Naive thymus-derived CD4-positive, alpha-beta T cell (primary cell): ENCODE data around the gene HOXA9. TPM values are rescaled to one million over a fixed set of nuclear protein-coding genes. Genes with fewer than 3 reads are reported as not detected.
A peak's percentile ranks its signal among the peaks of the same experiment; 100 is the strongest.

ENCODE experiments used
- ATAC-seq: fragments of 150-1000 bp; cut with Tn5 transposase; 2 replicates; pipeline ENCODE4 v1.10.0; 2021; ENCODE audit warnings: mild to moderate bottlenecking, moderate library complexity
- CTCF ChIA-PET: fragments of 350-600 bp; sonication (Branson Sonifier 250); formaldehyde crosslinking; loops from one replicate; lab custom pipeline; 2021; ENCODE audit warnings: antibody characterized with exemption; lab: Charles Lee
- POLR2A ChIA-PET: fragments of 350-600 bp; sonication (Branson Sonifier 250); formaldehyde crosslinking; loops from one replicate; lab custom pipeline; 2021; ENCODE audit warnings: antibody characterized with exemption, inconsistent platforms; lab: Charles Lee
- DNase-seq, 9 donors: peaks; one replicate each; pipeline versions ENCODE4 v3.0.0 to v3.0.0-alpha.2; 2020 to 2022; ENCODE audit warnings: mixed read lengths in 1 of 9
- H3K27ac ChIP-seq: one replicate; pipeline ENCODE4 v1.7.0; 2013; ENCODE audit warnings: mild to moderate bottlenecking, low read depth, low read length, moderate library complexity
- H3K27me3 ChIP-seq, 2 donors: one replicate each; pipeline ENCODE4 v1.7.0; 2013; ENCODE audit warnings: low read length in 2 of 2, mild to moderate bottlenecking in 2 of 2, moderate library complexity in 2 of 2; ENCODE audit not compliant: control insufficient read depth in 2 of 2, insufficient read depth in 2 of 2
- H3K36me3 ChIP-seq, 3 experiments: 1 replicate in 2 of 3; 2 replicates in 1 of 3; pipeline ENCODE4 v1.7.0; 2013; ENCODE audit warnings: low read length in 3 of 3, mild to moderate bottlenecking in 3 of 3, moderate library complexity in 1 of 3; ENCODE audit not compliant: insufficient read depth in 3 of 3, control insufficient read depth in 2 of 3
- H3K4me1 ChIP-seq, 2 donors: one replicate each; pipeline ENCODE4 v1.7.0; 2013; ENCODE audit warnings: low read length in 2 of 2, mild to moderate bottlenecking in 2 of 2, moderate library complexity in 1 of 2; ENCODE audit not compliant: control insufficient read depth in 2 of 2, insufficient read depth in 2 of 2
- H3K4me3 ChIP-seq: 2 replicates; pipeline ENCODE4 v1.7.0; 2013; ENCODE audit warnings: mild to moderate bottlenecking, low read length
- H3K9me3 ChIP-seq, 3 experiments: 1 replicate in 2 of 3; 2 replicates in 1 of 3; pipeline ENCODE4 v1.7.0; 2013; ENCODE audit warnings: low read length in 3 of 3; ENCODE audit not compliant: control insufficient read depth in 2 of 3
- H3K27ac Mint-ChIP-seq, 9 donors: one replicate each; pipeline ENCODE4 v1.8.0; 2020 to 2022; ENCODE audit warnings: mixed read lengths in 9 of 9, mild to moderate bottlenecking in 8 of 9, moderate library complexity in 5 of 9, inconsistent platforms in 2 of 9
- H3K27me3 Mint-ChIP-seq, 5 donors: one replicate each; pipeline ENCODE4 v1.8.0; 2021 to 2022; ENCODE audit warnings: mixed read lengths in 5 of 5, mild to moderate bottlenecking in 1 of 5
- H3K36me3 Mint-ChIP-seq, 5 donors: one replicate each; pipeline ENCODE4 v1.8.0; 2020 to 2022; ENCODE audit warnings: mixed read lengths in 5 of 5, mild to moderate bottlenecking in 3 of 5, inconsistent platforms in 1 of 5
- H3K4me1 Mint-ChIP-seq, 7 donors: one replicate each; pipeline ENCODE4 v1.8.0; 2020 to 2022; ENCODE audit warnings: mixed read lengths in 7 of 7, mild to moderate bottlenecking in 3 of 7, inconsistent platforms in 1 of 7
- H3K4me3 Mint-ChIP-seq, 10 donors: one replicate each; pipeline ENCODE4 v1.8.0; 2020 to 2022; ENCODE audit warnings: mild to moderate bottlenecking in 10 of 10, mixed read lengths in 10 of 10, moderate library complexity in 6 of 10, inconsistent platforms in 2 of 10
- H3K9me3 Mint-ChIP-seq, 11 donors: one replicate each; pipeline ENCODE4 v1.8.0; 2020 to 2022; ENCODE audit warnings: mixed read lengths in 11 of 11, mild to moderate bottlenecking in 4 of 11, inconsistent platforms in 1 of 11, moderate library complexity in 1 of 11
- intact Hi-C, 2 donors: fragments of 100-400 bp; cut with micrococcal nuclease; formaldehyde crosslinking; loops; one replicate each; pipeline ENCODE4 v1.15.1; 2023
- polyA plus RNA-seq, 2 donors: library from polyadenylated mRNA; unstranded; fragments of 300-500 nt; fragmentation: Illumina TruSeq; gene quantifications; one replicate each; pipeline ENCODE4 v1.2.3, GENCODE V29; 2021
- total RNA-seq, 6 experiments: library from RNA in 5 of 6; stranded (reverse) in 5 of 6; gene quantifications; 1 replicate in 5 of 6; 2 replicates in 1 of 6; pipeline ENCODE4 v1.2.3 and lab custom pipeline; 2021 to 2026

HOXA9 gene
- total and polyA plus RNA-seq, 7 experiments from 2014 or later: 0.70 to 1.7 TPM; not detected in 5

DNA sequence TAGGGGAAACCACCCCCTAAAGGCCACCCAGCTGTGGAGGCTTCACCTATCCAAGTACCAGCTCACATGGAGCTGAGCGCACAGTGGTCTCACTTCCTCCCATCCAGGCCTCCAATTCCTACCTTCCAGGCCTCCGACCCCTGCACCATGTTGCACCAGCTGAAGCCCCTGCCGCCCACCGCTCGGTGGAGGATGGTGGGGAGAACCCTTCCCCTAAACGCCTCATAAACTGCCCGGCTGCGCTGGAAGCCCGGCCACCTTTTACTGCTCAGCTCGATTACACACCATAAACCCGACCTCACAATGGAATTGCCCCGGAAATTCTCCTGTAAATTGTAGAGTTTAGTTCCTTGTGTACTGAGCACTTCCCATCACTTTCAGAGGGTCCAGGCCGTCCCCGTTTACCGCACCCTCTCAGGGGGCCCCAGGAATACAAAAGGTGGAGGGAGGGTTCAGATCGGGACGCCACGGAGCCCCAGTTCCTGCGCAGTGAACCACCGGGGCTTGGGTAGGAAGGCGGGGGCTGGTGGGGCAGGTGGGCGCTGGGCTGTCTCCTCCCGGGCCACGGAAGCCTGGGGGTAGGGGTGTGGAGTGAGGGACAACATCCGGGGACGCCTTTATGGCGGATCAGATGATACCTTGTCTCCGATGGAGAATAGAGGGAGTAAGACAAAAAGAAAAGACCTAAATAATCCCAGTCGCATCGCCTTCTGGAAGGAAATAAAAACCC lies 7.5 kb downstream of the HOXA9 start:
- ChIA-PET CTCF (no interaction called here), POLR2A (interaction anchor here (0.9 to 1.3 kb wide), 3 partner anchors 10 to 31 kb away, joined by 3 to 4 read pairs (median 3); partner anchors contain the start of gene HOXA6)
- no peak overlapping the region for H3K4me3 ChIP-seq
- intact Hi-C loops: loop anchor here (1.0 to 5.0 kb wide), 5 partner anchors 10 to 1303 kb away; partner anchors contain the start of genes CBX3 (in 1 of the 2), HNRNPA2B1 (in 1 of the 2) and HOXA1 (in 1 of the 2)
- H3K27ac Mint-ChIP-seq: peak overlapping the region in 6 of 9 donors; percentile 20 to 81 (median 75)
- peak in 1 of 9 donors; percentile 21 for DNase-seq
- peaks cover 23 to 60% (median 49%) of the 10 kb centered on the region in 7 donors for H3K4me1 Mint-ChIP-seq
- no peak overlapping the region for H3K27ac ChIP-seq
- peaks cover 0 to 3% (median 0%) of the 10 kb centered on the region in 5 donors for H3K36me3 Mint-ChIP-seq
- H3K4me1 ChIP-seq: peaks cover 25 to 40% of the 10 kb centered on the region in 2 donors
- peaks cover 49 to 65% of the 10 kb centered on the region in 2 donors for H3K27me3 ChIP-seq
- peak overlapping the region in 9 of 10 donors; percentile 9 to 63 (median 25) for H3K4me3 Mint-ChIP-seq
- H3K9me3 Mint-ChIP-seq: peaks cover 0 to 7% (median 0%) of the 10 kb centered on the region in 11 donors
- no peaks in the 10 kb centered on the region for H3K9me3 ChIP-seq
- H3K27me3 Mint-ChIP-seq: peaks cover 68 to 91% (median 83%) of the 10 kb centered on the region in 5 donors
- no peaks in the 10 kb centered on the region for H3K36me3 ChIP-seq
- no peak for ATAC-seq

DNA sequence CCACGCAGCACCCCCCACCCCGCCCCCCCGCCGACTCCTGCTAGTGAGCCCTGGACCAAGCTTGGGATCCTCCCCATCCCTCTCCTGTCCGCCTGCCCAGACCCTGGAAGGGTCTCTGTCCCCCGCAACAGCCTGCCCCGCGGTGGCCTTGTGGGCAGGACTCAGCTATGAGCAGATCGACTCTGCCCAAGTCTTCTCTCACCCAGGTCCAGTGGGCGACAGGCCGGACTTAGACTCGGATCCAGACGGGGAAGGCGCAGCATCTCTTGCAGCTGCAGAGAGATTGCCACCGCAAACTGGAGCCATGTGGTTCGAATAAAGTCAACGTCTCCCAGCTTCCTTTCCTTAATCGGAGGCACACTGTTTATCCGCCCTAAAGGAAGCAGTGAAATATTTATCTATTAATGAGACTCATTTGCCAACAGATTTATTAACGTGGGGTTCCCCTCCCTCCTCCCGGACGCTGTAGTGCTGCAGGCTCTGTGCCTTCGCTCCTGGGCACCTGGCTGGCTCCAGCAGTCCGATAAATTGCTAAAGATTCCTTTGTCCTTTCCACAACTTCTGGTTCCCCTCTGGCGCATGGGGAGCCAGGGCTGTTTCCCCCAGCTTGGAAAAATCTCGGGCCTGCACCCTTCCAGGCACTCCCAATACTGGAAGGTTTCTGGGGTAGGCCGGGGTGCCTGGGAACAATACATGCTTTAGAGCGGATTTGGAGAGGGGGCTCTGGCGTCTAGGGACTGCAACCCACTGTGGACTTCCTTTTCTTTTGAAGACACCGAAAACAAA lies 8.2 kb downstream of the HOXA9 start:
- peaks cover 0 to 7% (median 0%) of the 10 kb centered on the region in 11 donors for H3K9me3 Mint-ChIP-seq
- intact Hi-C loops: loop anchor here in 1 of 2 donors (1.0 to 5.0 kb wide), 4 partner anchors 11 to 955 kb away; partner anchors contain the start of genes CBX3, HNRNPA2B1 and HOXA1
- CTCF ChIA-PET: no interaction called here

DNA sequence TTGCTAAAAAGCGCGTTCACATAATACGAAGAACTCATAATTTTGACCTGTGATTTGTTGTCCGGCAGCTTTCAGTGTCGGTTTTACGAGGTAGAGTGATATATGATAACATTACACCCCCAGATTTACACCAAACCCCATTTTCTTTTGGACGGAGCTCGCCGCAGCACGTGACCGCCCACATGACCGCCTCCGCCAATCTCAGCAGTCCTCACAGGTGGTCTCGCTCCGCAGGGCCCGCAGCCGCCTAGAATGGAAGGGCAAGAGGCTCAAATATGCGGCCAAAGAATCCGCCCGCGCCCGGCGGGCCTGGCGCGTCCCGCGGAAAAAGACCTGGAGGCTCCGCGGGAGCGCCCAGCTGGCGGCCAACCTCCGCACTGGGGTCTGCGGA lies 8.8 kb downstream of the HOXA9 start, which contains the start of gene HOXA7:
HOXA7 (minus strand) TSS at position 168 of the 391 bp plus-strand sequence; CDS start at position 38, 130 bp downstream.
- POLR2A ChIA-PET: interaction anchor here (0.9 to 1.3 kb wide), 2 partner anchors 16 to 32 kb away, joined by 3 read pairs; no protein-coding TSS in a partner anchor
- intact Hi-C loops: loop anchor here in 1 of 2 donors (2.0 to 5.0 kb wide), 3 partner anchors 16 to 954 kb away; partner anchors contain the start of genes CBX3, HNRNPA2B1 and HOXA1
- ATAC-seq: no peak
- no peak within 1 kb of the TSS for H3K4me3 ChIP-seq
- peaks cover 0 to 7% (median 0%) of the 10 kb centered on the region in 11 donors for H3K9me3 Mint-ChIP-seq
- H3K4me3 Mint-ChIP-seq: peak within 1 kb of the TSS; percentile 33 to 92 (median 70)
- no peak within 1 kb of the TSS for H3K27ac ChIP-seq
- H3K27ac Mint-ChIP-seq: peak within 1 kb of the TSS in 8 of 9 donors; percentile 43 to 87 (median 82)
- peaks cover 0 to 3% (median 0%) of the 10 kb centered on the region in 5 donors for H3K36me3 Mint-ChIP-seq
- H3K36me3 ChIP-seq: no peaks in the 10 kb centered on the region
- H3K27me3 Mint-ChIP-seq: peaks cover 67 to 91% (median 79%) of the 10 kb centered on the region in 5 donors
- no peak for DNase-seq
- CTCF ChIA-PET: no interaction called here
- peaks cover 34 to 51% of the 10 kb centered on the region in 2 donors for H3K4me1 ChIP-seq
- peaks cover 63 to 78% of the 10 kb centered on the region in 2 donors for H3K27me3 ChIP-seq
- peaks cover 27 to 72% (median 55%) of the 10 kb centered on the region in 7 donors for H3K4me1 Mint-ChIP-seq
- no peaks in the 10 kb centered on the region for H3K9me3 ChIP-seq

More for the DNA sequence above, 8.2 kb downstream of the HOXA9 start:
- no peak overlapping the region for H3K4me3 ChIP-seq
- no peaks in the 10 kb centered on the region for H3K36me3 ChIP-seq
- peaks cover 64 to 91% (median 76%) of the 10 kb centered on the region in 5 donors for H3K27me3 Mint-ChIP-seq
- H3K27ac Mint-ChIP-seq: peak overlapping the region in 8 of 9 donors; percentile 35 to 81 (median 62)
- peaks cover 29 to 45% of the 10 kb centered on the region in 2 donors for H3K4me1 ChIP-seq
- no peaks in the 10 kb centered on the region for H3K9me3 ChIP-seq
- H3K27ac ChIP-seq: no peak overlapping the region
- peaks cover 0 to 3% (median 0%) of the 10 kb centered on the region in 5 donors for H3K36me3 Mint-ChIP-seq
- peak in 1 of 9 donors; percentile 18 for DNase-seq
- peaks cover 23 to 66% (median 49%) of the 10 kb centered on the region in 7 donors for H3K4me1 Mint-ChIP-seq
- POLR2A ChIA-PET: interaction anchor here (0.9 to 1.3 kb wide), 4 partner anchors 9 to 31 kb away, joined by 3 to 4 read pairs (median 3); partner anchors contain the start of gene HOXA6
- H3K27me3 ChIP-seq: peaks cover 57 to 72% of the 10 kb centered on the region in 2 donors
- peak overlapping the region in 5 of 10 donors; percentile 9 to 63 (median 33) for H3K4me3 Mint-ChIP-seq
- no peak for ATAC-seq

GRCh38 chr7:27155816-27156507 lies 9.4 kb downstream of the HOXA9 start:
- DNase-seq: peak in 2 of 9 donors; percentile 27 to 38
- Mint-ChIP-seq H3K4me3 (peak overlapping the region; percentile 23 to 92 (median 70)), H3K27ac (peak overlapping the region in 6 of 9 donors; percentile 28 to 87 (median 85)), H3K27me3 (peaks cover 72 to 93% (median 85%) of the 10 kb centered on the region in 5 donors), H3K9me3 (peaks cover 0 to 7% (median 0%) of the 10 kb centered on the region in 11 donors), H3K4me1 (peaks cover 28 to 74% (median 58%) of the 10 kb centered on the region in 7 donors), H3K36me3 (peaks cover 0 to 3% (median 0%) of the 10 kb centered on the region in 5 donors)
- ATAC-seq: no peak
- intact Hi-C loops: loop anchor here in 1 of 2 donors (2.0 to 5.0 kb wide), 3 partner anchors 17 to 954 kb away; partner anchors contain the start of genes CBX3, HNRNPA2B1 and HOXA1
- H3K4me1 ChIP-seq: peaks cover 36 to 52% of the 10 kb centered on the region in 2 donors
- ChIA-PET POLR2A (interaction anchor here (0.9 to 1.3 kb wide), 2 partner anchors 17 to 32 kb away, joined by 3 read pairs; no protein-coding TSS in a partner anchor), CTCF (interaction anchor here (1.5 kb wide), 1 partner anchor 24 kb away, joined by 3 read pairs; no protein-coding TSS in a partner anchor)
- H3K27ac ChIP-seq: no peak overlapping the region
- no peak overlapping the region for H3K4me3 ChIP-seq
- no peaks in the 10 kb centered on the region for H3K36me3 ChIP-seq
- H3K9me3 ChIP-seq: no peaks in the 10 kb centered on the region
- peaks cover 66 to 83% of the 10 kb centered on the region in 2 donors for H3K27me3 ChIP-seq

DNA sequence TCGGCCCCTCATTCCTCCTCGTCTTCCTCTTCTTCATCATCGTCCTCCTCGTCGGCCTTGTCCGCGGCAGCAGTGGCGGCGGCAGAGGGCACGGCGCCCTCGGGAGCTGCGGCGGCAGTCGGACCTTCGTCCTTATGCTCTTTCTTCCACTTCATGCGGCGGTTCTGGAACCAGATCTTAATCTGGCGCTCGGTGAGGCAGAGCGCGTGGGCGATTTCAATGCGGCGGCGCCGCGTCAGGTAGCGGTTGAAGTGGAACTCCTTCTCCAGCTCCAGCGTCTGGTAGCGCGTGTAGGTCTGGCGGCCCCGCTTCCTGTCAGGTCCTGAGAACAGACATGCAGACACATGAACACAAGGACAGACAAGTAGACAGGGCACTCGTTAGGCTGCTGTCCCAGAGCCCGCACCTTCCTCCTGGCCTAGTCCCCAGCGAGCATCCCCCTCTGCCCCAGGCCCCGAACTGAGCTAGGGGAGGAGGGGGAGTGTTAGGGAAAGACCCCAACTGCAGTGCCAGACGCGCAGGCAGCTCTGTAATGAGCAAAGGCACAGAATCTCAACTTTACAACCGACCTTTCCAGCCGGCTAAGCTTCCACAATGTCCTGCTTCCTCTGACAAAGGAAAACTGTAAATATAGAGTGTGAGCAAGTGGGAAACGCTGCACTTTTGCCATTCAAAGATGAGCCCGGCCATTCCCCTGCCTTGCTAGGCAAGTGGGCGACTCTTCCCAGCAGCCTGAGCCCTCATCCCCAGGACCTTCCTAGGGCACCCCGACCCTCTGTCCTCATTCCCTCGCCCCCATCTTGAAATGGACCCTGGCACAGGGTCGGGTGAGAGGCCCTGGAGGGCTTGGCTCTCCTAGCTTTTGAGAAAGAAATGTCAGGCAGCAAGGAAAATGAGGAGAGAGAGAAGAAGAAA lies 10.2 kb downstream of the HOXA9 start:
- Histone ChIP-seq H3K27ac (no peak overlapping the region), H3K4me1 (peaks cover 42 to 55% of the 10 kb centered on the region in 2 donors), H3K9me3 (no peaks in the 10 kb centered on the region), H3K27me3 (peaks cover 70 to 90% of the 10 kb centered on the region in 2 donors), H3K36me3 (no peaks in the 10 kb centered on the region), H3K4me3 (no peak overlapping the region)
- DNase-seq: peak in 2 of 9 donors; percentile 28 to 34
- H3K27me3 Mint-ChIP-seq: peaks cover 78 to 96% (median 91%) of the 10 kb centered on the region in 5 donors
- intact Hi-C loops: loop anchor here (5.0 kb wide), 3 partner anchors 32 to 953 kb away; partner anchors contain the start of genes HOXA11 (in 2 of the 2), CBX3 (in 1 of the 2), HNRNPA2B1 (in 1 of the 2) and HOXA1 (in 1 of the 2)
- no peak for ATAC-seq
- CTCF ChIA-PET: interaction anchor here (1.5 kb wide), 1 partner anchor 25 kb away, joined by 3 read pairs; no protein-coding TSS in a partner anchor
- POLR2A ChIA-PET: no interaction called here
- peaks cover 0 to 7% (median 0%) of the 10 kb centered on the region in 11 donors for H3K9me3 Mint-ChIP-seq
- H3K27ac Mint-ChIP-seq: peak overlapping the region in 5 of 9 donors; percentile 12 to 87 (median 86)
- H3K4me3 Mint-ChIP-seq: peak overlapping the region; percentile 23 to 92 (median 72)
- H3K36me3 Mint-ChIP-seq: peaks cover 0 to 3% (median 0%) of the 10 kb centered on the region in 5 donors
- peaks cover 25 to 78% (median 59%) of the 10 kb centered on the region in 7 donors for H3K4me1 Mint-ChIP-seq
